ENCODE results near the gene BAD. TPM values are rescaled to one million over a fixed set of nuclear protein-coding genes. Genes with fewer than 3 reads are reported as not detected.

BAD gene
- total RNA-seq, 2 experiments from 2014 or later: 23.5 to 24.2 TPM

GRCh38 chr11:64262271-64263002, 22.0 kb downstream of the BAD start:
- no peak for DNase-seq
- H3K4me3 Mint-ChIP-seq: no peak overlapping the region
- peaks cover 11% of the 10 kb centered on the region for H3K36me3 Mint-ChIP-seq

DNA sequence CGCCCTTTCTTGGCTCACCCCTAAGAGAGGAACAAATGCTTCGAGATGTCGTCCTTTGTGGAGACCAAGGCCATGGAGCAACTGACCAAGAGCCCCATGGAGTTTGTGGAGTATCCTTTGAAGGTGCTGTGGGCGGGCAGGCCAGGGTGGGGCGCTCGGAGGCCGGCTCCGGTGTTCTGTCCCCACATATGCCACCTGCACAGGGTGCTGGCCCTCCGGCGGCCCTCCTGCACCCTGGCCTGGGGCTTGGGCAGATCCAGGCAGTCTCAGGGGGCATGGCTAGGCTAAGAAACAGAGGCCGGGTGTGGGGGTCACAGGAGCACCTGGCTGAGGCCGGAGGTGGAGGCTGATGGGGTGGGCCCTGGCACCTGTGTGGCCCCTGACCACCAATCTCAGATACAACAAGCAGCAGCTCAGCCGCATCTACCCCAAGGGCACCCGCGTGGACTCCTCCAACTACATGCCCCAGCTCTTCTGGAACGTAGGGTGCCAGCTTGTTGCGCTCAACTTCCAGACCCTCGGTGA, 22.8 kb downstream of the BAD start:
- H3K4me1 Mint-ChIP-seq: peaks cover 9% of the 10 kb centered on the region
- peaks cover 11% of the 10 kb centered on the region for H3K36me3 Mint-ChIP-seq
- no peak overlapping the region for H3K4me3 Mint-ChIP-seq
- no peak for DNase-seq
- H3K9me3 Mint-ChIP-seq: no peaks in the 10 kb centered on the region
- H3K27me3 Mint-ChIP-seq: no peaks in the 10 kb centered on the region
- peak overlapping the region; percentile 34 for H3K27ac Mint-ChIP-seq

More at GRCh38 chr11:64262271-64263002, 22.0 kb downstream of the BAD start:
- peak overlapping the region; percentile 34 for H3K27ac Mint-ChIP-seq
- H3K27me3 Mint-ChIP-seq: no peaks in the 10 kb centered on the region
- peaks cover 9% of the 10 kb centered on the region for H3K4me1 Mint-ChIP-seq
- no peaks in the 10 kb centered on the region for H3K9me3 Mint-ChIP-seq

DNA sequence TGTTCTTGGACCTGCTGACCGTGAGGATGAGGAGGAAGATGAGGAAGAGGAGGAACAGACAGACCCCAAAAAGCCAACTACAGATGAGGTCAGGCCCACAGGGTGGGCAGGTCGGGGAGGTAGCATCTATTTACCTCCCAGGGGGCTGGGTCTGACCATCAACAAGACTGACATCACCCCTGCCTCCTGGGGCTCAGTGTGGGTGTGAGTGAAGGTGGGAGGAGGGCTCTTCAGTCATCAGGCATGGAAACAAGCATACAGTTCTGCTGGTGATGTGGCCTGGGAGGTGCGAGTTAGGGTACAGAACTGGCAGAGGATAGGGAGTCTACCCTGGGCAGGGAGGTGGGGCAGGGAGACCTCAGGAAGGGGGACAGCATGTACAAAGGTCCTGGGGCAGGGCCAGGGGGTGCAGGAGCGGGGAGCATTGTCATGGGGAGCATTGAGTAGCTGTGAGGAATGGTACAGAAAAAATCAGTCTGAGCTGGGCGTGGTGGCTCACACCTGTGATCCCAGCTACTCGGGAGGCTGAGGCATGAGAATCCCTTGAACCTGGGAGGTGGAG, 24.2 kb downstream of the BAD start:
- DNase-seq: no peak
- Mint-ChIP-seq H3K36me3 (peaks cover 9% of the 10 kb centered on the region), H3K9me3 (no peaks in the 10 kb centered on the region), H3K4me1 (peaks cover 9% of the 10 kb centered on the region), H3K4me3 (no peak overlapping the region), H3K27ac (no peak overlapping the region), H3K27me3 (no peaks in the 10 kb centered on the region)

- H3K36me3 Mint-ChIP-seq: peaks cover 9% of the 10 kb centered on the region
- no peak for DNase-seq
- H3K9me3 Mint-ChIP-seq: no peaks in the 10 kb centered on the region
- H3K4me3 Mint-ChIP-seq: no peak overlapping the region
- peaks cover 9% of the 10 kb centered on the region for H3K4me1 Mint-ChIP-seq
- no peaks in the 10 kb centered on the region for H3K27me3 Mint-ChIP-seq
- no peak overlapping the region for H3K27ac Mint-ChIP-seq
Observed at GRCh38 chr11:64259533-64260067, 24.9 kb downstream of the BAD start.

- no peak overlapping the region for H3K4me3 Mint-ChIP-seq
- no peak for DNase-seq
- peaks cover 9% of the 10 kb centered on the region for H3K36me3 Mint-ChIP-seq
- peaks cover 9% of the 10 kb centered on the region for H3K4me1 Mint-ChIP-seq
- H3K27me3 Mint-ChIP-seq: no peaks in the 10 kb centered on the region
- no peak overlapping the region for H3K27ac Mint-ChIP-seq
- H3K9me3 Mint-ChIP-seq: no peaks in the 10 kb centered on the region
Observed at GRCh38 chr11:64258946-64259532, 25.4 kb downstream of the BAD start.

GRCh38 chr11:64258356-64258755, 26.1 kb downstream of the BAD start:
- H3K36me3 Mint-ChIP-seq: peaks cover 9% of the 10 kb centered on the region
- no peak overlapping the region for H3K27ac Mint-ChIP-seq
- no peak for DNase-seq
- peaks cover 9% of the 10 kb centered on the region for H3K4me1 Mint-ChIP-seq
- no peaks in the 10 kb centered on the region for H3K9me3 Mint-ChIP-seq
- H3K4me3 Mint-ChIP-seq: no peak overlapping the region
- H3K27me3 Mint-ChIP-seq: no peaks in the 10 kb centered on the region

GRCh38 chr11:64256300-64256699, 28.2 kb downstream of the BAD start:
- H3K27ac Mint-ChIP-seq: no peak overlapping the region
- no peak for DNase-seq
- H3K4me1 Mint-ChIP-seq: peaks cover 16% of the 10 kb centered on the region
- no peak overlapping the region for H3K4me3 Mint-ChIP-seq
- H3K27me3 Mint-ChIP-seq: no peaks in the 10 kb centered on the region
- no peaks in the 10 kb centered on the region for H3K9me3 Mint-ChIP-seq
- H3K36me3 Mint-ChIP-seq: peaks cover 9% of the 10 kb centered on the region

DNA sequence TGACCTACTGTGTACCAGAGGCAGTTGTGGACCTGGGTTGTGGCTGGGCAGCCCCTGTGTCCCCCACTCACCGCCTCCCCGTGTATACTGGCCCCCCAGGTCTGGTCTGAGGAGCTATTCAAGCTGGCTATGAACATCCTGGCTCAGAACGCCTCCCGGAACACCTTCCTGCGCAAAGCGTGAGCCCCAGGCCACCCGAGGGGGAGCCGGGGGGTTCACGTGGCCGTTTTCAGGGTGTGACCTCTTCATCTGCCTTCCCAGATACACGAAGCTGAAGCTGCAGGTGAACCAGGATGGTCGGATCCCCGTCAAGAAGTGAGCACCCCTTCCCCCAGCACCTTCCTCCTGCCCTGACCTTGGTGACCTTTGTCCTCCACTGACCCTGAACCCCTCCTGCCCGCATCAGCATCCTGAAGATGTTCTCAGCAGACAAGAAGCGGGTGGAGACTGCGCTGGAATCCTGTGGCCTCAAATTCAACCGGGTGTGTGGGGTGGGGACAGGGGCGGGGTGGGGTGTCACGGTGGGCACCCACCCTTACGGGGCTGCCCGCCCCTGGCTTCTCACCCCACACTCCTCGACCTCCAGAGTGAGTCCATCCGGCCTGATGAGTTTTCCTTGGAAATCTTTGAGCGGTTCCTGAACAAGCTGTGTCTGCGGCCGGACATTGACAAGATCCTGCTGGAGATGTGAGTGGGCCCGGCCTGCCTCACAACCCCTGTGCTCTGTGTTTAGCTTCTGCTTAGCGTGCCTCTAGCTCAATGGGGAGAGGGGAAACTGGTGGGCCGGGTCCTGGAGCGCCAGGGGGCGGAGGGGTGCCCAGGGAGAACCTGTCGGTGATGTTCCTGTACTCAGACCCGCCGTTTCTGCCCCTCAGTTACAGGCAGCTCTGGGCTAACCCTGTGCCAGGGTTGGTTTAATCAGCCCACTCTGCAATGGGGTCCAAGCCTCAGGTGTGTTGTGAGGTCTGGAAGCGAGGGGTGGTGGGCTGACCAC, 29.0 kb downstream of the BAD start:
- DNase-seq: no peak
- Mint-ChIP-seq H3K36me3 (peaks cover 9% of the 10 kb centered on the region), H3K27ac (no peak overlapping the region), H3K4me3 (no peak overlapping the region), H3K9me3 (no peaks in the 10 kb centered on the region), H3K4me1 (peaks cover 18% of the 10 kb centered on the region), H3K27me3 (no peaks in the 10 kb centered on the region)

DNA sequence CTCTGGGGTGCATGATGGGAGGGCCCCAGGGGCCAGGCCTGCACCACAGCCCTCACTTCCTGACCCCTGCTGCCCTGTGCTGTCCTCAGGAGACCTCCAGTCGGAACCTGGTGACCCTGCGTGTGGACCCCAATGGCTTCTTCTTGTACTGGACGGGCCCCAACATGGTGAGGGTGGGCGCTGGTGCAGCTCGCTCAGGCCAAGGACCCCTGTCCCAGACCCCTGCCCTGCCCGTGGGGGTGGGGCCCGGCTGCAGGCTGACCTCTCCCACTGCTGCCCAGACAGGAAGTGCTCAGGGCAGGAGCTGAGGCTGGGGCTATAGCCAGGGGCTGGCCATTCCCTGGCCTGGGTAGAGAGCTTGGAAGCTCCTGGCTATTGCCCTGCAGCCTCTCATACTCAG, 30.1 kb downstream of the BAD start:
- no peak for DNase-seq
- H3K36me3 Mint-ChIP-seq: peaks cover 3% of the 10 kb centered on the region
- H3K9me3 Mint-ChIP-seq: no peaks in the 10 kb centered on the region
- H3K27me3 Mint-ChIP-seq: no peaks in the 10 kb centered on the region
- peaks cover 10% of the 10 kb centered on the region for H3K4me1 Mint-ChIP-seq
- H3K27ac Mint-ChIP-seq: no peak overlapping the region
- H3K4me3 Mint-ChIP-seq: no peak overlapping the region

DNA sequence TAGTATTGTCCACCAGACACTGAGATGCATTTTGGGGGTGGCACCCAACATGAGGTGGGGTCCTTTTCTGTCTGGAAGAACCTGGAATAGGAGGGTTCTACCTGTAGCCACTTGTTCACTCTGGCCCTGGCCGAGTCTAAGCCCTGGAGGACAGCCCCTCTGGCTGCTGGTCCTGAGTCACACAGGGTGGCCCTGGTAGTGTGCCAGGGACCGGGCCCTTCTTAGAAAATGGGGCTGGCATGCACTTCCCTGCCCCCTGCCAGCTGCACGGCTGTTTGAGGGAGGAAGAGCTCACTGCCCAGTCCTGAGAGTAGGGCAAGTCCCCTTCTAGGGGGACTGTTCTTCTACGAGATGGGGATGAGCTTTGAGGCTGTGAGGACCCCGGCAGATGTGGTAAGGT, 31.0 kb downstream of the BAD start:
- Mint-ChIP-seq H3K36me3 (peaks cover 2% of the 10 kb centered on the region), H3K4me3 (no peak overlapping the region), H3K9me3 (no peaks in the 10 kb centered on the region), H3K27me3 (no peaks in the 10 kb centered on the region), H3K4me1 (peaks cover 10% of the 10 kb centered on the region), H3K27ac (no peak overlapping the region)
- no peak for DNase-seq

DNA sequence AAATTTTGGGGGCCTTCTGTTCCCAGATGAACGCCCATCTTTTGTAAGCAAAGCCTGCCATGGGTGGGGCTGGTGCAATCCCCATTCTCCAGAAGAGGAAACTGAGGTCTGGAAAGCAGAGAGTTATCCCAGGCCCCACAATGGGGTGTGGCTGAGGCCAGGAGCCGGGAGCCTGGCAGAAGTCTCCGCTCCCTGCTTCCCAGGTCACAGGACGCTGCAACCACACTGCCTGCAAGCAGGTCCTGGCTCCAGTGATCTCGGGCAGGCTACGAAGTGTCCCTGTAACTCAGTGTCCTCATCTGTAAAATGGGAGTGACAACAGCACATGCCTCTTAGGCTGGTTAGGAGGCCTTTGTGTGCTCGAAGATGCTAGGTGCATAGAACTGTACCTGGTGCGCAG, 31.4 kb downstream of the BAD start:
- peaks cover 10% of the 10 kb centered on the region for H3K4me1 Mint-ChIP-seq
- no peak overlapping the region for H3K4me3 Mint-ChIP-seq

DNA sequence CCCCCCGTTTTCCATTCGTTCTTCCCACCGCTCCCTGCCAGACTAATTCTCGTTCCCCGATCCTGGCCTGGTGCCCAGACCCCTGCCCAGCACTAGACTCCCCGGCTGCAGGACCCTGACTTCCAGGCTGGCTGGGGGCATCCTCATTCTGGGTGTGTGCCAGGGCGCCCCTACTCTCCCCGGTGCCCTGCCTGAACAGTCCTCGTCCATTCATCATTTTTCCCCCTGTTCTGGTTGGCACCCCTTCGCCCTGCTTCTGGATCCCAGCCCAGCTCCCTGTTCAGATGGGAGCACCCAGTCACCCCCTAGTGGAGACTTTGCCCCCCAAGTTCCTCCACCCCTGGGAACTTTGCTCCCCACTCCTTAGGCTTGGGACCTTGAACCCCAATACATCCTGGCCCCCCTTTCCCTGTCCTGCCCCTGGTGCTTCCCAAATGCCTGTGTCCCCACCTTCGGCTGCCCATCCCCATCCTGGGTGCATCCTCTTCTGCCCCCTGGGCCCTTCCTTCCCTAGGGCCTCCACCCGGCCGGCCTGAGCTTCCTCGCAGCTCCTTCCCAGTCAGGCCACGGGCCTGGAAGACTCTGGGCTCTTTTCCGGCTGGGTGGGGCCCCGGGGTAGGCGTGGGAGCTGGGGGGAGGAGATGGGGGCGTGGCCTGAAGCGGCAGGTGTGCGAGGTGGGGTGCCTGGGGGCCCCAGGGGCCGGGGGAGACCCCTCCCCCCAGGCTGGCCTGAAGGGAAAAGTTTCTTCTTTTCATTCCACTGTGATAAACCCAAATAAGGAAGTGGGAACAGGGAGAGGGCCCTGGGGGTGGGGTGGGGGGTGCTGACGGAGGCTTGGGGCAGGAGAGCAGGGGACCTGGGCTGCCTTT, 32.2 kb downstream of the BAD start:
- Mint-ChIP-seq H3K9me3 (no peaks in the 10 kb centered on the region), H3K4me3 (peak overlapping the region; percentile 91), H3K4me1 (peaks cover 13% of the 10 kb centered on the region), H3K36me3 (no peaks in the 10 kb centered on the region), H3K27ac (peak overlapping the region; percentile 11), H3K27me3 (no peaks in the 10 kb centered on the region)
- DNase-seq: peak; percentile 26

More for the DNA sequence above, 31.4 kb downstream of the BAD start:
- Mint-ChIP-seq H3K36me3 (peaks cover 1% of the 10 kb centered on the region), H3K27me3 (no peaks in the 10 kb centered on the region), H3K27ac (no peak overlapping the region), H3K9me3 (no peaks in the 10 kb centered on the region)
- DNase-seq: no peak

DNA sequence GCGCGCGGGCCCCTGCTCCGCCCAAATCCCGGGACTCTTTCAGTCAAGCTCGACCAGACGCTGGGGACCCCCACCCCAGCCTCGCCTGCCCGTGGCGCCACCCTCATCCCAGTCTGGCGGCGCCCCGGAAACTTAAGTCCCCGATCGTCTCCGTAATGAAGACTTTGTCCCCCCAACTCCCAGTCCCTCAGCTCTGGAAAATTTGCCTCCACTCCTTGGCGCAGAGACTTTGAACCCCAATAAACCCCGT, 32.8 kb downstream of the BAD start:
- peaks cover 16% of the 10 kb centered on the region for H3K4me1 Mint-ChIP-seq

More for the DNA sequence above, 32.8 kb downstream of the BAD start:
- Mint-ChIP-seq H3K27me3 (no peaks in the 10 kb centered on the region), H3K4me3 (peak overlapping the region; percentile 91), H3K36me3 (no peaks in the 10 kb centered on the region), H3K27ac (peak overlapping the region; percentile 11), H3K9me3 (no peaks in the 10 kb centered on the region)
- no peak for DNase-seq

All from activated naive CD8-positive, alpha-beta T cell treated with anti-CD3 and anti-CD28 coated beads for 36 hours (primary cell).